ENCODE results near the gene CARD10.

Gene CARD10

DNA sequence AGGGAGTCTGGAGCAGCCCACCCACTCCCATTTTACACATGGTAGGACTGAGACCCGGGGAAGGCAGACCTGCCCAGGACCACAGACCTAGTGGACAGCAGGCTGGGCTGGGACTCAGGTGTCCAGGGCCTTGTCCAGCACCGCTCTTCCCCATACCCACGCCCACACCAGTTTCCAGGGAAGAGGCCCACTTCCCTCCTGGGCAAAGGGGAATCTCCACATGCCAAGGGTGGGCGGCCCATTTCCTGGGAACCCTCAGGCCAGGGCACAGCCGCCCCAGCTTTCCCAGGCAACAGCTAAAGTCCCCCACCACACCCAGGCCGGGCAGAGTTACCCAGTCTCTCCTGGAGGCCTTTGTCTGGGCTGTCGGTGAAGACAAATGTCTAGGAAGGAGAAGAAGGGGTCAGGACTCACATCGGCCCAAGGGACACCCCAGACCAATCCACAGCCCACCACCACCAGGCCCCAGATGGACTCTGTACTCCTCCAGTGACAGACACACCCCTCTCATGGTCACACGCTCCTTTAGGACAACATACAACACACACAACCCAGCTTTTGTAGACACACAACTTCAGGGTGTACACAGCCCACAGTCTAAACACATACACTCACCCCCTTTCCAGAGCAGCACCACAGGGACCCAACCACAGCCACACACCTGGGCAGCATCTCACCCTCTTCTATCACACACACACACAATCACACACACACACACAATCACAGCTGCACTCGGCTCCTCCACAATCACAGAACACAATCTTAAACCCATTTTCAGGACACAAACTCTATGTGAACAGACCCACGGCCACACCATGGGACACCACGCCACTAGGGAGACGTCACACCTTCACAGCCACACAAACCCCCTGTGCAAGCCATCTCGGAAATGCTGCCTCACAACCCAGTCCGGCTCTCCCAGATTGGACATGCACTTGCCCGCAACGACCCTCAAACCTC, 38.5 kb downstream of the CARD10 start:
- H3K9me2 ChIP-seq (replicated peaks; ENCODE audit: low read depth, low read length): no peaks in the 10 kb centered on the region
- no peaks in the 10 kb centered on the region for H3F3A ChIP-seq (ENCODE audit: low read depth)
- H3K9ac ChIP-seq (ENCODE audit: low read depth, low read length, poor library complexity, severe bottlenecking): no peak overlapping the region
- no peak overlapping the region for H3K4me2 ChIP-seq (ENCODE audit: low read depth, low read length, poor library complexity, severe bottlenecking)
- peaks cover 20% of the 10 kb centered on the region for H3K4me1 ChIP-seq (ENCODE audit: insufficient read depth, low read length, poor library complexity, severe bottlenecking)
- H3K4me3 ChIP-seq (ENCODE audit: low read length, poor library complexity, severe bottlenecking): no peak overlapping the region
- no peak for TF ChIP-seq CTCF (conservative IDR thresholded peaks at IDR 0.05; ENCODE audit: low read length)
- TF ChIP-seq EZH2phosphoT487 (IDR thresholded peaks at IDR 0.05; ENCODE audit: borderline replicate concordance): no peak
- H4K20me1 ChIP-seq (ENCODE audit: insufficient read depth, low read length, poor library complexity, severe bottlenecking): peaks cover 3% of the 10 kb centered on the region
- H3K36me3 ChIP-seq (ENCODE audit: insufficient read depth, low read length): peaks cover 28% of the 10 kb centered on the region; the same call in 1 of the 2 replicates
- no peak overlapping the region for H2AFZ ChIP-seq (ENCODE audit: low read length)
- no peaks in the 10 kb centered on the region for H3K9me3 ChIP-seq (ENCODE audit: insufficient read depth, low read depth, low read length)
- H3K79me2 ChIP-seq (ENCODE audit: insufficient read depth, low read length): peaks cover 48% of the 10 kb centered on the region
- no peaks in the 10 kb centered on the region for H3K27me3 ChIP-seq (ENCODE audit: insufficient read depth, low read length, poor library complexity, severe bottlenecking)

DNA sequence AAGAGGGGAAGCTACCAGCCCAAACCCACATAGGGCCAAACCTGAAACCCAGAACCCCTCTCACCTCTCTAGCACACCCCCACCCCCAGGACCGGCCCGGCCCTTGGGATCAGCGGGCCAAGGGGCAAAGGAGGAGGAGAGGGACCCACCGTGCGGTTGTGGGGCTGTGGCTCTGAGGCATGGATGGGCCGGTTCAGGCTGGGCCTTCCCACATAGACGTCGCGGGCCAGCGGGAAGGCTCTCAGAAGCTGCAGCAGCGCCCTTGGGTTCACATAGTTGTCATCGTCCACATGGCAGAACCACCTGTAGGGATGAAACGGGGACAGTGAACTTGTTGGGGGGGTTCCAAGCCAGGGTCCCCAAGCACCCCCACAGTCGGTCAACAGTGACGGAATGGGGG, 40.0 kb downstream of the CARD10 start:
- TF ChIP-seq EZH2phosphoT487 (IDR thresholded peaks at IDR 0.05; ENCODE audit: borderline replicate concordance): no peak
- no peak for TF ChIP-seq CTCF (conservative IDR thresholded peaks at IDR 0.05; ENCODE audit: low read length)
- Histone ChIP-seq H3K79me2 (ENCODE audit: insufficient read depth, low read length) (peaks cover 36% of the 10 kb centered on the region), H4K20me1 (ENCODE audit: insufficient read depth, low read length, poor library complexity, severe bottlenecking) (peaks cover 3% of the 10 kb centered on the region)

DNA sequence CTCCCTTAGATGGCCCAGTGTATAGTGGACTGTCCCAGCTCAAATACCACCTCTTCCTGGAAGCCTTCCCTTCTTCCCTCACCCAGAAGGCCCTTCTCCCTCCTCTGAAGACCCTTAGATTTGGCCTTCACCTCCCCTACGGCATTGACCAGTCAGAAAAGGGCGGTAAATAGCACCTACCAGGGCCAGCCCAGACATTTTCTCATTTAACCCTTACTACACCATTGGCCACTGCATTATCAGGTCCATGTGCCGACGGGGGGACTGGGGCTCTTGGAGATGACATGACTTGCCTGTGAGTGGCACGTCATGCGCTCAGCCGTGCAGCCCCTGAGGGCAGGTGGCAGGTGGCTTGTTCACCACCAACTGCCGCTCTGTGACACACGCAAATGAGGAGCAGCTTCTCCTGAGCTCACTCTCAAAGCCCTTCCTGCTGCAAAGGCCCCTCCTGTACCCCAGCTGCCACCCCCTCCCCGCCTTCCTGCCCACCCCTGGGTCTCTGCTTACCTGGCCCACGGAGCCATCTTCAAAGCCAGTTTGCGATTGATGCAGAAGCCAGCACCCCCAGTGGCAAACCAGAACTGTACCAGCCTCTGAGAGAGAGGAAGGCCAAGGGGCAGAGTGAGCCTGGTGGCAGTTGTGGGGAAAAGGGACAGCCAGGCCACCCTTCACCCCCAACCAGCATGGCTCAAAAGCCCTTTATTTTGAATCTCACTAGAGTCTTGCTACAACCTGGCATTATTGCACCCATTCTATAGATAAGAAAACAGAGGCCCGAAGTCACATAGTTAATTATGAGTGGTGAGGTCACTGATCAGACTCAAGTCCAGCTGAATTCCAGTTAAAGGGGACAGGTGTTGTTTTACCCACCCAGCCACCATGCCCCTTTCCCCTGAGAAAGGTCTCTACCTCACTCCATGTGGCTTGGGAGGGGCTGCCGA, 42.6 kb downstream of the CARD10 start:
- H2AFZ ChIP-seq (ENCODE audit: low read length): no peak overlapping the region
- no peak overlapping the region for H3K4me3 ChIP-seq (ENCODE audit: low read length, poor library complexity, severe bottlenecking)
- H3K79me2 ChIP-seq (ENCODE audit: insufficient read depth, low read length): peaks cover 11% of the 10 kb centered on the region; the same call in 1 of the 2 replicates
- H3K9me3 ChIP-seq (ENCODE audit: insufficient read depth, low read depth, low read length): no peaks in the 10 kb centered on the region
- H3K9ac ChIP-seq (ENCODE audit: low read depth, low read length, poor library complexity, severe bottlenecking): no peak overlapping the region
- no peaks in the 10 kb centered on the region for H4K20me1 ChIP-seq (ENCODE audit: insufficient read depth, low read length, poor library complexity, severe bottlenecking)
- H3K4me2 ChIP-seq (ENCODE audit: low read depth, low read length, poor library complexity, severe bottlenecking): no peak overlapping the region
- H3K4me1 ChIP-seq (ENCODE audit: insufficient read depth, low read length, poor library complexity, severe bottlenecking): no peaks in the 10 kb centered on the region
- no peaks in the 10 kb centered on the region for H3K27me3 ChIP-seq (ENCODE audit: insufficient read depth, low read length, poor library complexity, severe bottlenecking)
- peaks cover 37% of the 10 kb centered on the region; the same call in 1 of the 2 replicates for H3K36me3 ChIP-seq (ENCODE audit: insufficient read depth, low read length)
- TF ChIP-seq CTCF (conservative IDR thresholded peaks at IDR 0.05; ENCODE audit: low read length): no peak
- no peak for TF ChIP-seq EZH2phosphoT487 (IDR thresholded peaks at IDR 0.05; ENCODE audit: borderline replicate concordance)
- H3K9me2 ChIP-seq (replicated peaks; ENCODE audit: low read depth, low read length): no peaks in the 10 kb centered on the region
- no peaks in the 10 kb centered on the region for H3F3A ChIP-seq (ENCODE audit: low read depth)

More for the DNA sequence above, 40.0 kb downstream of the CARD10 start:
- Histone ChIP-seq H3F3A (ENCODE audit: low read depth) (no peaks in the 10 kb centered on the region), H2AFZ (ENCODE audit: low read length) (no peak overlapping the region), H3K9me3 (ENCODE audit: insufficient read depth, low read depth, low read length) (no peaks in the 10 kb centered on the region), H3K27me3 (ENCODE audit: insufficient read depth, low read length, poor library complexity, severe bottlenecking) (no peaks in the 10 kb centered on the region), H3K36me3 (ENCODE audit: insufficient read depth, low read length) (peaks cover 34% of the 10 kb centered on the region; the same call in 1 of the 2 replicates), H3K9me2 (replicated peaks; ENCODE audit: low read depth, low read length) (no peaks in the 10 kb centered on the region), H3K9ac (ENCODE audit: low read depth, low read length, poor library complexity, severe bottlenecking) (no peak overlapping the region), H3K4me2 (ENCODE audit: low read depth, low read length, poor library complexity, severe bottlenecking) (no peak overlapping the region), H3K4me3 (ENCODE audit: low read length, poor library complexity, severe bottlenecking) (no peak overlapping the region), H3K4me1 (ENCODE audit: insufficient read depth, low read length, poor library complexity, severe bottlenecking) (peaks cover 16% of the 10 kb centered on the region)

Data from Loucy (cell line).